Measurements from ENCODE around the gene PPP2R2C.

- TF ChIP-seq POLR2A (IDR thresholded peaks at IDR 0.05; ENCODE audit: low read depth) (no peak), CTCF (IDR thresholded peaks at IDR 0.05) (no peak), POLR2AphosphoS5 (IDR thresholded peaks at IDR 0.05) (no peak)
Observed at GRCh38 chr4:6408263-6408662, 64.2 kb downstream of the PPP2R2C start.
